NCI-H446 treated with DMSO at 0.1 percent for 48 hours (cell line): ENCODE results near the gene FAM76B.
"Not testable (repeated sequence)": the region's sequence is repeated elsewhere in the genome, so short reads cannot be mapped to it uniquely, and the experiment has no call there.

ENCODE experiments used
- DNase-seq: peaks from one replicate; lab custom pipeline; 2025; lab: John Stamatoyannopoulos, UW

FAM76B gene

GRCh38 chr11:95789506-95790122 lies at the start of gene FAM76B:
Gene FAM76B (minus strand): TSS chr11:95789782. CDS start chr11:95789478, 304 bp downstream.
- DNase-seq: peak; percentile 99

GRCh38 chr11:95835768-95836488 lies 46.3 kb upstream of the FAM76B start:
- peak; percentile 78 for DNase-seq

- DNase-seq: no peak
Observed at GRCh38 chr11:95835351-95835750, 45.8 kb upstream of the FAM76B start.

- DNase-seq: no peak
Observed at GRCh38 chr11:95833378-95833777, 43.8 kb upstream of the FAM76B start.

- no peak for DNase-seq
Observed at GRCh38 chr11:95832763-95833162, 43.2 kb upstream of the FAM76B start.

- no peak for DNase-seq
Observed at GRCh38 chr11:95831198-95831883, 41.8 kb upstream of the FAM76B start.

- no peak for DNase-seq
Observed at GRCh38 chr11:95829580-95830259, 40.1 kb upstream of the FAM76B start.

- no peak for DNase-seq
Observed at GRCh38 chr11:95827696-95828095, 38.1 kb upstream of the FAM76B start.

GRCh38 chr11:95821640-95822039 lies 32.1 kb upstream of the FAM76B start:
- no peak for DNase-seq

GRCh38 chr11:95816037-95816436 lies 26.5 kb upstream of the FAM76B start:
- no peak for DNase-seq

- not testable (repeated sequence) for DNase-seq
Observed at GRCh38 chr11:95811052-95811451, 21.5 kb upstream of the FAM76B start.

GRCh38 chr11:95806464-95806863 lies 16.9 kb upstream of the FAM76B start:
- not testable (repeated sequence) for DNase-seq

- DNase-seq: no peak
Observed at GRCh38 chr11:95805869-95806268, 16.3 kb upstream of the FAM76B start.

- no peak for DNase-seq
Observed at GRCh38 chr11:95803973-95804372, 14.4 kb upstream of the FAM76B start.

GRCh38 chr11:95802806-95803205 lies 13.2 kb upstream of the FAM76B start:
- DNase-seq: no peak

- no peak for DNase-seq
Observed at GRCh38 chr11:95800438-95800837, 10.9 kb upstream of the FAM76B start.

- DNase-seq: no peak
Observed at GRCh38 chr11:95799546-95799945, 10.0 kb upstream of the FAM76B start.

GRCh38 chr11:95796501-95796900 lies 6.9 kb upstream of the FAM76B start:
- no peak for DNase-seq

GRCh38 chr11:95795627-95796295 lies 6.2 kb upstream of the FAM76B start:
- DNase-seq: no peak

- no peak for DNase-seq
Observed at GRCh38 chr11:95794086-95794485, 4.5 kb upstream of the FAM76B start.

- no peak for DNase-seq
Observed at GRCh38 chr11:95793116-95793515, 3.5 kb upstream of the FAM76B start.

- DNase-seq: no peak
Observed at GRCh38 chr11:95792700-95793099, 3.1 kb upstream of the FAM76B start.
